Sciatic nerve (tissue), 2 donors: Measurements from ENCODE around the gene MARCHF4. TPM values are rescaled to one million over a fixed set of nuclear protein-coding genes. Genes with fewer than 3 reads are reported as not detected.

Experiments
- ATAC-seq: fragments of 200-7000 bp; cut with Tn5 transposase; one replicate; pipeline ENCODE4 v1.9.1; 2020; ENCODE audit warnings: mild to moderate bottlenecking, moderate library complexity
- DNase-seq: peaks from one replicate; pipeline ENCODE4 v3.0.0-alpha.2; 2020; ENCODE audit warnings: low spot score
- intact Hi-C: fragments of 100-400 bp; cut with DNase I; formaldehyde crosslinking; loops from one replicate; pipeline ENCODE4 v1.14.2; 2022
- total RNA-seq: library from RNA; stranded (reverse); fragmentation: NEBNext Ultra II Directional; extraction: Animal tissue kit (Norgen Biotek cat#: 25700); gene quantifications from one replicate; pipeline ENCODE4 v1.2.1, GENCODE V29; 2021
- donor health status: DM: no; HTN: no; CAD: no.
- donor health status: DM: no; HTN: no; CAD: no.

MARCHF4 gene
- total RNA-seq, result not detected

GRCh38 chr2:216371721-216372702 is at the start of gene MARCHF4:
TSS of gene MARCHF4 (minus strand) at chr2:216372483. CDS start at chr2:216370260, 2,223 bp downstream.
- intact Hi-C loops, result no loop called here
- peak; percentile 86 for ATAC-seq
- peak; percentile 86 for DNase-seq

GRCh38 chr2:216420367-216421101 is 48.3 kb upstream of the MARCHF4 start:
- DNase-seq, result no peak
- ATAC-seq, result no peak
- intact Hi-C loops, result no loop called here

- no peak for ATAC-seq
- intact Hi-C loops, result no loop called here
Observed at GRCh38 chr2:216418981-216419380, 46.7 kb upstream of the MARCHF4 start.

GRCh38 chr2:216416571-216417307 is 44.5 kb upstream of the MARCHF4 start:
- DNase-seq (no peak), ATAC-seq (no peak)
- intact Hi-C loops, result no loop called here

More at GRCh38 chr2:216418981-216419380, 46.7 kb upstream of the MARCHF4 start:
- DNase-seq, result no peak

- intact Hi-C loops, result no loop called here
- DNase-seq (no peak), ATAC-seq (no peak)
Observed at GRCh38 chr2:216415541-216415940, 43.3 kb upstream of the MARCHF4 start.

GRCh38 chr2:216414772-216415319 is 42.6 kb upstream of the MARCHF4 start:
- no peak for DNase-seq
- intact Hi-C loops, result no loop called here
- no peak for ATAC-seq

GRCh38 chr2:216413882-216414281 is 41.6 kb upstream of the MARCHF4 start:
- intact Hi-C loops, result no loop called here
- ATAC-seq, result no peak
- DNase-seq, result no peak

- peak; percentile 98 for ATAC-seq
- intact Hi-C loops, result no loop called here
Observed at GRCh38 chr2:216412022-216412999, 40.0 kb upstream of the MARCHF4 start, which contains the start of gene SMARCAL1. TSS of gene SMARCAL1 (plus strand) at chr2:216412484. CDS start at chr2:216414705, 2,221 bp downstream.

GRCh38 chr2:216410550-216410949 is 38.3 kb upstream of the MARCHF4 start:
- ATAC-seq, result no peak
- intact Hi-C loops, result no loop called here
- no peak for DNase-seq

More at GRCh38 chr2:216412022-216412999, 40.0 kb upstream of the MARCHF4 start, which contains the start of gene SMARCAL1:
- peak; percentile 100 for DNase-seq

- intact Hi-C loops, result no loop called here
- DNase-seq (no peak), ATAC-seq (no peak)
Observed at GRCh38 chr2:216408426-216409290, 36.4 kb upstream of the MARCHF4 start.

GRCh38 chr2:216406826-216407225 is 34.5 kb upstream of the MARCHF4 start:
- intact Hi-C loops, result no loop called here
- DNase-seq, result no peak

GRCh38 chr2:216405588-216405987 is 33.3 kb upstream of the MARCHF4 start:
- no peak for DNase-seq
- intact Hi-C loops, result no loop called here
- no peak for ATAC-seq

More at GRCh38 chr2:216406826-216407225, 34.5 kb upstream of the MARCHF4 start:
- ATAC-seq, result no peak

- DNase-seq (no peak), ATAC-seq (peak; percentile 30)
- intact Hi-C loops, result no loop called here
Observed at GRCh38 chr2:216404010-216404618, 31.8 kb upstream of the MARCHF4 start.

GRCh38 chr2:216402751-216403150 is 30.5 kb upstream of the MARCHF4 start:
- intact Hi-C loops, result no loop called here
- ATAC-seq (no peak), DNase-seq (no peak)

- ATAC-seq (no peak), DNase-seq (no peak)
- intact Hi-C loops, result no loop called here
Observed at GRCh38 chr2:216399621-216400020, 27.3 kb upstream of the MARCHF4 start.

- no peak for DNase-seq
- intact Hi-C loops, result no loop called here
- ATAC-seq, result no peak
Observed at GRCh38 chr2:216394881-216395280, 22.6 kb upstream of the MARCHF4 start.
